Liver (tissue), 9 donors: Measurements from ENCODE around the gene FUT2. TPM values are rescaled to one million over a fixed set of nuclear protein-coding genes. Genes with fewer than 3 reads are reported as not detected.

Experiments used
- DNase-seq: peaks from one replicate; pipeline ENCODE4 v3.0.0-alpha.2; 2017; ENCODE audit warnings: low spot score
- H3K27ac ChIP-seq, 2 donors: one replicate each; pipeline ENCODE4 v1.7.0; 2013; ENCODE audit warnings: inconsistent platforms in 2 of 2, low read length in 2 of 2, control low read depth in 1 of 2, low read depth in 1 of 2, mild to moderate bottlenecking in 1 of 2
- H3K27me3 ChIP-seq, 4 donors: one replicate each; pipeline versions ENCODE4 v1.6.1 to v1.7.0; 2013; ENCODE audit warnings: low read length in 3 of 4, inconsistent platforms in 1 of 4, mild to moderate bottlenecking in 1 of 4, moderate library complexity in 1 of 4; ENCODE audit not compliant: control insufficient read depth in 4 of 4, insufficient read depth in 4 of 4
- H3K36me3 ChIP-seq, 4 donors: one replicate each; pipeline versions ENCODE4 v1.6.1 to v1.7.0; 2013; ENCODE audit warnings: low read length in 3 of 4, mild to moderate bottlenecking in 3 of 4, low read depth in 1 of 4, moderate library complexity in 1 of 4; ENCODE audit not compliant: control insufficient read depth in 4 of 4, insufficient read depth in 3 of 4
- H3K4me1 ChIP-seq, 4 donors: one replicate each; pipeline versions ENCODE4 v1.6.1 to v1.7.0; 2013; ENCODE audit warnings: low read length in 3 of 4, mild to moderate bottlenecking in 3 of 4, moderate library complexity in 1 of 4; ENCODE audit not compliant: control insufficient read depth in 4 of 4, insufficient read depth in 4 of 4
- H3K4me3 ChIP-seq, 3 donors: one replicate each; pipeline versions ENCODE4 v1.6.1 to v1.7.0; 2013; ENCODE audit warnings: low read length in 3 of 3, control low read depth in 1 of 3, low read depth in 1 of 3, mild to moderate bottlenecking in 1 of 3
- H3K9ac ChIP-seq, 2 donors: one replicate each; pipeline ENCODE4 v1.7.0; 2013; ENCODE audit warnings: low read length in 2 of 2, mild to moderate bottlenecking in 2 of 2, moderate library complexity in 2 of 2, control low read depth in 1 of 2, low read depth in 1 of 2
- H3K9me3 ChIP-seq, 4 donors: one replicate each; pipeline versions ENCODE4 v1.6.1 to v1.7.0; 2013; ENCODE audit warnings: low read length in 3 of 4; ENCODE audit not compliant: control insufficient read depth in 4 of 4
- CTCF ChIP-seq: fragments of 150-350 bp; IDR thresholded peaks from 2 replicates; pipeline ENCODE4 v1.5.1; 2017; ENCODE audit warnings: improper control_type of control experiment, low read depth, low read length; ENCODE audit not compliant: missing input control
- FOXA1 ChIP-seq: IDR thresholded peaks from 2 replicates; pipeline ENCODE4 v1.6.1; 2016; ENCODE audit warnings: antibody characterized with exemption
- FOXA2 ChIP-seq: IDR thresholded peaks from 2 replicates; pipeline ENCODE4 v1.6.1; 2016; ENCODE audit warnings: antibody characterized with exemption
- HNF4G ChIP-seq: IDR thresholded peaks from 2 replicates; pipeline ENCODE4 v1.6.1; 2016; ENCODE audit warnings: antibody characterized with exemption
- JUND ChIP-seq, 2 donors: IDR thresholded peaks; 2 replicates each; pipeline ENCODE4 v1.6.1; 2016; ENCODE audit warnings: antibody characterized with exemption in 2 of 2
- MAX ChIP-seq: IDR thresholded peaks from 2 replicates; pipeline ENCODE4 v1.6.1; 2016; ENCODE audit warnings: antibody characterized with exemption
- NR2F2 ChIP-seq: IDR thresholded peaks from 2 replicates; pipeline ENCODE4 v1.6.1; 2016; ENCODE audit warnings: antibody characterized with exemption
- REST ChIP-seq: IDR thresholded peaks from 2 replicates; pipeline ENCODE4 v1.6.1; 2016; ENCODE audit warnings: antibody characterized with exemption, mild to moderate bottlenecking
- RXRA ChIP-seq, 2 donors: IDR thresholded peaks; 2 replicates each; pipeline ENCODE4 v1.6.1; 2017 to 2018; ENCODE audit warnings: antibody characterized with exemption in 2 of 2, mild to moderate bottlenecking in 1 of 2
- SP1 ChIP-seq: IDR thresholded peaks from 2 replicates; pipeline ENCODE4 v1.6.1; 2018; ENCODE audit warnings: antibody characterized with exemption, mild to moderate bottlenecking
- TAF1 ChIP-seq: conservative IDR thresholded peaks from 2 replicates; pipeline ENCODE4 v1.6.1; 2016; ENCODE audit warnings: antibody characterized with exemption, mild to moderate bottlenecking
- YY1 ChIP-seq: IDR thresholded peaks from 2 replicates; pipeline ENCODE4 v1.6.1; 2016; ENCODE audit warnings: antibody characterized with exemption, mild to moderate bottlenecking
- WGBS: extraction: QIAGEN DNeasy Blood & Tissue Kit; methylation state at CpG from one replicate; pipeline ENCODE4 v1.1.7; 2013; 5-methylcytosine and 5-hydroxymethylcytosine counted together
- polyA plus RNA-seq, 2 donors: library from polyadenylated mRNA; stranded (reverse) in 1 of 2; unstranded in 1 of 2; fragments of 200-250 nt in 1 of 2; fragments of >200 nt in 1 of 2; fragmentation: Nextera tagmentation in 1 of 2; extraction: Ambion mirVana in 1 of 2; gene quantifications; one replicate each; pipeline versions ENCODE4 v1.2.1 to v1.2.3, GENCODE V29; 2013 to 2015
- total RNA-seq, 2 donors: library from RNA; depleted of rRNA; stranded (reverse); fragments of >200 nt; gene quantifications; one replicate each; pipeline ENCODE4 v1.2.3, GENCODE V29; 2014
- TF ChIP-seq, protein P1 (sequence below): IDR thresholded peaks from 2 replicates; pipeline ENCODE4 v1.6.1; 2016; ENCODE audit warnings: antibody characterized with exemption
- TF ChIP-seq, protein P2 (sequence below): IDR thresholded peaks from 2 replicates; pipeline ENCODE4 v1.6.1; 2016; ENCODE audit warnings: antibody characterized with exemption
- donor health status: healthy.
- donor health status: healthy.
- donor health status: healthy.
- donor health status: healthy.
- donor health status: healthy.

FUT2 gene
- total and polyA plus RNA-seq, 4 donors: 0.02 to 0.38 (median 0.05) TPM; not detected in 1

DNA sequence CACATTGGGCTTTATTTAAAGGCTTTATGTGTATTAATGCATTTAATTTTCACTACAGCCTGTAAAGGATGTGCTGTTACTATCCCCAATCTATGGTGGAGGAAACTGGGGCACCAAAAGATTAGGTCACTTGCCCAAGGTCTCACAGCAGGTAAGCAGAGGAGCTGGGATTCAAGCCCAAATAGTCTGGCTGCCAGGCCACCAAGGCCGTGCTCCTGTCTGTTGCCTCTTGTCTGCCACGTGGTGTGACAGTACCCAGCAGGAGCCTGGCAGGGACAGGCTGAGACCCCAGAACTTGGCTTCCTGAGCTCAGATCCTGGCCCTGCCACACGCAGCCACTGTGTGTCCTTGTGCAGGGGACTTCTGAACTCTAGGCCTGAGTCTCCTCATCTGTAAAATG, 27.4 kb upstream of the FUT2 start:
- no peaks in the 10 kb centered on the region for H3K36me3 ChIP-seq
- H3K9me3 ChIP-seq: no peaks in the 10 kb centered on the region
- H3K27me3 ChIP-seq: no peaks in the 10 kb centered on the region
- H3K4me3 ChIP-seq: no peak overlapping the region
- TF ChIP-seq, protein P1, sequence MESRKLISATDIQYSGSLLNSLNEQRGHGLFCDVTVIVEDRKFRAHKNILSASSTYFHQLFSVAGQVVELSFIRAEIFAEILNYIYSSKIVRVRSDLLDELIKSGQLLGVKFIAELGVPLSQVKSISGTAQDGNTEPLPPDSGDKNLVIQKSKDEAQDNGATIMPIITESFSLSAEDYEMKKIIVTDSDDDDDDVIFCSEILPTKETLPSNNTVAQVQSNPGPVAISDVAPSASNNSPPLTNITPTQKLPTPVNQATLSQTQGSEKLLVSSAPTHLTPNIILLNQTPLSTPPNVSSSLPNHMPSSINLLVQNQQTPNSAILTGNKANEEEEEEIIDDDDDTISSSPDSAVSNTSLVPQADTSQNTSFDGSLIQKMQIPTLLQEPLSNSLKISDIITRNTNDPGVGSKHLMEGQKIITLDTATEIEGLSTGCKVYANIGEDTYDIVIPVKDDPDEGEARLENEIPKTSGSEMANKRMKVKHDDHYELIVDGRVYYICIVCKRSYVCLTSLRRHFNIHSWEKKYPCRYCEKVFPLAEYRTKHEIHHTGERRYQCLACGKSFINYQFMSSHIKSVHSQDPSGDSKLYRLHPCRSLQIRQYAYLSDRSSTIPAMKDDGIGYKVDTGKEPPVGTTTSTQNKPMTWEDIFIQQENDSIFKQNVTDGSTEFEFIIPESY: no peak
- no peak for TF ChIP-seq JUND (IDR thresholded peaks at IDR 0.05)
- TF ChIP-seq FOXA1: no peak
- no peak for TF ChIP-seq HNF4G
- 84% methylated on average over 3 of the region's 3 CpGs for WGBS
- no peak overlapping the region for H3K9ac ChIP-seq
- DNase-seq: no peak
- no peak overlapping the region for H3K27ac ChIP-seq
- H3K4me1 ChIP-seq: no peaks in the 10 kb centered on the region

GRCh38 chr19:48668761-48669160, 27.0 kb upstream of the FUT2 start:
- Histone ChIP-seq H3K9ac (no peak overlapping the region), H3K4me1 (no peaks in the 10 kb centered on the region), H3K27me3 (no peaks in the 10 kb centered on the region), H3K36me3 (no peaks in the 10 kb centered on the region), H3K27ac (no peak overlapping the region), H3K4me3 (no peak overlapping the region), H3K9me3 (no peaks in the 10 kb centered on the region)
- DNase-seq: no peak
- 98% methylated on average over 2 of the region's 2 CpGs for WGBS
- TF ChIP-seq MAX: no peak
- no peak for TF ChIP-seq FOXA1

GRCh38 chr19:48669903-48670668, 25.7 kb upstream of the FUT2 start:
- H3K36me3 ChIP-seq: no peaks in the 10 kb centered on the region
- H3K27me3 ChIP-seq: no peaks in the 10 kb centered on the region
- no peak overlapping the region for H3K4me3 ChIP-seq
- H3K4me1 ChIP-seq: no peaks in the 10 kb centered on the region
- H3K27ac ChIP-seq: no peak overlapping the region
- H3K9ac ChIP-seq: no peak overlapping the region
- no peak for DNase-seq
- no peak for TF ChIP-seq RXRA (IDR thresholded peaks at IDR 0.05)
- TF ChIP-seq FOXA2: no peak
- no peak for TF ChIP-seq JUND (IDR thresholded peaks at IDR 0.05)
- no peak for TF ChIP-seq YY1
- no peak for TF ChIP-seq TAF1
- no peak for TF ChIP-seq REST
- TF ChIP-seq NR2F2: no peak
- TF ChIP-seq, protein P2, sequence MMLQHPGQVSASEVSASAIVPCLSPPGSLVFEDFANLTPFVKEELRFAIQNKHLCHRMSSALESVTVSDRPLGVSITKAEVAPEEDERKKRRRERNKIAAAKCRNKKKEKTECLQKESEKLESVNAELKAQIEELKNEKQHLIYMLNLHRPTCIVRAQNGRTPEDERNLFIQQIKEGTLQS: no peak
- TF ChIP-seq MAX: no peak
- TF ChIP-seq SP1: no peak
- no peak for TF ChIP-seq FOXA1
- TF ChIP-seq, protein P1: no peak
- no peak for TF ChIP-seq CTCF
- no peak for TF ChIP-seq HNF4G
- H3K9me3 ChIP-seq: no peaks in the 10 kb centered on the region
- 97% methylated on average over 26 of the region's 26 CpGs for WGBS
